22Rv1 (cell line): ENCODE data around the gene SSBP2.

Experiments
- ZFX ChIP-seq: fragments of 450-650 bp; IDR thresholded peaks from 2 replicates; pipeline ENCODE4 v1.6.1; 2017; ENCODE audit warnings: antibody characterized with exemption, borderline replicate concordance
- TF ChIP-seq, protein P1 (sequence below): fragments of 450-650 bp; IDR thresholded peaks from 2 replicates; pipeline ENCODE4 v1.5.1; 2017; ENCODE audit warnings: mild to moderate bottlenecking

DNA sequence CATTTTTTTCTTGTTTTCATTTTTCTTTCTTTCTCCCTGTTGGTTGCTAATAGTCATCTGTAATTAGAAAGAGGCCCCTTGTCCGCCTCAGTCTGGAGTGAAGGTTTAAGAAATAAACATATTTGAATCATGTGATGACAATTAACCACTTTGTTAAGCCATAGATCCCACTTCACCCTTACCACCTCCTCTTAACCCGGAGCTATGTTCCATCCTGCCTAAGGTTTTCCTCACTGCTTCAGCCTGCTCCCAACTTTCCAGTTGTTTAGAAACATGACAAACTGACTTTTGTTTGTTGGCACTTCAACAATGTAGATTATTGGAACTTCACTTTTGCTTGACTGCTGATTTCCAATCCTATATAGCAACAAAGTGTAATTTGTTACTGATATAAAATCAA, 37.4 kb upstream of the SSBP2 start:
- TF ChIP-seq, protein P1, sequence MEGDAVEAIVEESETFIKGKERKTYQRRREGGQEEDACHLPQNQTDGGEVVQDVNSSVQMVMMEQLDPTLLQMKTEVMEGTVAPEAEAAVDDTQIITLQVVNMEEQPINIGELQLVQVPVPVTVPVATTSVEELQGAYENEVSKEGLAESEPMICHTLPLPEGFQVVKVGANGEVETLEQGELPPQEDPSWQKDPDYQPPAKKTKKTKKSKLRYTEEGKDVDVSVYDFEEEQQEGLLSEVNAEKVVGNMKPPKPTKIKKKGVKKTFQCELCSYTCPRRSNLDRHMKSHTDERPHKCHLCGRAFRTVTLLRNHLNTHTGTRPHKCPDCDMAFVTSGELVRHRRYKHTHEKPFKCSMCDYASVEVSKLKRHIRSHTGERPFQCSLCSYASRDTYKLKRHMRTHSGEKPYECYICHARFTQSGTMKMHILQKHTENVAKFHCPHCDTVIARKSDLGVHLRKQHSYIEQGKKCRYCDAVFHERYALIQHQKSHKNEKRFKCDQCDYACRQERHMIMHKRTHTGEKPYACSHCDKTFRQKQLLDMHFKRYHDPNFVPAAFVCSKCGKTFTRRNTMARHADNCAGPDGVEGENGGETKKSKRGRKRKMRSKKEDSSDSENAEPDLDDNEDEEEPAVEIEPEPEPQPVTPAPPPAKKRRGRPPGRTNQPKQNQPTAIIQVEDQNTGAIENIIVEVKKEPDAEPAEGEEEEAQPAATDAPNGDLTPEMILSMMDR = no peak
- TF ChIP-seq ZFX = no peak
